Chondrocyte (in vitro differentiated cells): ENCODE results near the gene SOX1. TPM values are rescaled to one million over a fixed set of nuclear protein-coding genes. Genes with fewer than 3 reads are reported as not detected.

ENCODE experiments used
- DNase-seq: peaks from one replicate; pipeline ENCODE4 v3.0.0; 2021; ENCODE audit warnings: mixed read lengths, low spot score
- H3K27ac Mint-ChIP-seq: one replicate; pipeline ENCODE4 v1.8.0; 2021; ENCODE audit warnings: mild to moderate bottlenecking, moderate library complexity, mixed read lengths; ENCODE audit not compliant: unreplicated experiment
- H3K27me3 Mint-ChIP-seq: 2 replicates; pipeline ENCODE4 v1.8.0; 2021; ENCODE audit warnings: low read depth, mixed read lengths
- H3K36me3 Mint-ChIP-seq: 2 replicates; pipeline ENCODE4 v1.8.0; 2021; ENCODE audit warnings: low read depth, mixed read lengths
- H3K4me1 Mint-ChIP-seq: 2 replicates; pipeline ENCODE4 v1.8.0; 2021; ENCODE audit warnings: low read depth, mild to moderate bottlenecking, mixed read lengths
- H3K4me3 Mint-ChIP-seq: one replicate; pipeline ENCODE4 v1.8.0; 2021; ENCODE audit warnings: mild to moderate bottlenecking, moderate library complexity, mixed read lengths; ENCODE audit not compliant: unreplicated experiment
- H3K9me3 Mint-ChIP-seq: 2 replicates; pipeline ENCODE4 v1.8.0; 2021; ENCODE audit warnings: low read depth, mixed read lengths
- total RNA-seq: library from RNA; stranded (reverse); gene quantifications from 3 replicates; pipeline ENCODE4 v1.2.1, GENCODE V29; 2021
- TF ChIP-seq, protein P1 (sequence below): fragments of 200-600 bp; sonication (generic); IDR thresholded peaks from 2 replicates; pipeline ENCODE4 v1.5.0; 2021; ENCODE audit warnings: antibody characterized with exemption, mild to moderate bottlenecking, moderate library complexity

Gene SOX1
- total RNA-seq, 1 donor from 2014 or later = not detected

DNA sequence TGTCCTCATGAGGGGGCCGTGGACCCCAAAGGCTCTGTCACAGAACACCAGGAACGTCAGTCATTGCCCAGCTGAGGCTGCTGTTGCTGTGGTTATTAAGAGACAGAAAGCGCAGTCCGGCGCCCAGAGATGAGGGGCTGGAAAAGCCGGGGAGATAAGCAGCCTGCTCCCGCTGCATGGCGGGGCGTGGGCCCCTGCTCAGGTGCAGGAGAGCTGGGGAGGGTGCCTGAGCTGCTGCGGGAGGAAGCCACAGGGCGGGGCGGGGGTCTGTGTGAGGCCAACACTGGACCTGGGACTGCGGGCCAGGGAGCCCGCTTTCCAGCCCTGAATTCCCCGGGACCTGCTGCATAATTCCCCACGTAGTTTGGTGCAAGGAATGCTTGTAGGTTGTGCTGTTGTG lies 11.3 kb downstream of the SOX1 start:
- TF ChIP-seq, protein P1, sequence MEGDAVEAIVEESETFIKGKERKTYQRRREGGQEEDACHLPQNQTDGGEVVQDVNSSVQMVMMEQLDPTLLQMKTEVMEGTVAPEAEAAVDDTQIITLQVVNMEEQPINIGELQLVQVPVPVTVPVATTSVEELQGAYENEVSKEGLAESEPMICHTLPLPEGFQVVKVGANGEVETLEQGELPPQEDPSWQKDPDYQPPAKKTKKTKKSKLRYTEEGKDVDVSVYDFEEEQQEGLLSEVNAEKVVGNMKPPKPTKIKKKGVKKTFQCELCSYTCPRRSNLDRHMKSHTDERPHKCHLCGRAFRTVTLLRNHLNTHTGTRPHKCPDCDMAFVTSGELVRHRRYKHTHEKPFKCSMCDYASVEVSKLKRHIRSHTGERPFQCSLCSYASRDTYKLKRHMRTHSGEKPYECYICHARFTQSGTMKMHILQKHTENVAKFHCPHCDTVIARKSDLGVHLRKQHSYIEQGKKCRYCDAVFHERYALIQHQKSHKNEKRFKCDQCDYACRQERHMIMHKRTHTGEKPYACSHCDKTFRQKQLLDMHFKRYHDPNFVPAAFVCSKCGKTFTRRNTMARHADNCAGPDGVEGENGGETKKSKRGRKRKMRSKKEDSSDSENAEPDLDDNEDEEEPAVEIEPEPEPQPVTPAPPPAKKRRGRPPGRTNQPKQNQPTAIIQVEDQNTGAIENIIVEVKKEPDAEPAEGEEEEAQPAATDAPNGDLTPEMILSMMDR = no peak
- Mint-ChIP-seq H3K4me3 (no peak overlapping the region), H3K27ac (no peak overlapping the region), H3K9me3 (peaks cover 7% of the 10 kb centered on the region), H3K27me3 (peaks cover 41% of the 10 kb centered on the region), H3K4me1 (peaks cover 9% of the 10 kb centered on the region), H3K36me3 (peaks cover 1% of the 10 kb centered on the region)
- no peak for DNase-seq

DNA sequence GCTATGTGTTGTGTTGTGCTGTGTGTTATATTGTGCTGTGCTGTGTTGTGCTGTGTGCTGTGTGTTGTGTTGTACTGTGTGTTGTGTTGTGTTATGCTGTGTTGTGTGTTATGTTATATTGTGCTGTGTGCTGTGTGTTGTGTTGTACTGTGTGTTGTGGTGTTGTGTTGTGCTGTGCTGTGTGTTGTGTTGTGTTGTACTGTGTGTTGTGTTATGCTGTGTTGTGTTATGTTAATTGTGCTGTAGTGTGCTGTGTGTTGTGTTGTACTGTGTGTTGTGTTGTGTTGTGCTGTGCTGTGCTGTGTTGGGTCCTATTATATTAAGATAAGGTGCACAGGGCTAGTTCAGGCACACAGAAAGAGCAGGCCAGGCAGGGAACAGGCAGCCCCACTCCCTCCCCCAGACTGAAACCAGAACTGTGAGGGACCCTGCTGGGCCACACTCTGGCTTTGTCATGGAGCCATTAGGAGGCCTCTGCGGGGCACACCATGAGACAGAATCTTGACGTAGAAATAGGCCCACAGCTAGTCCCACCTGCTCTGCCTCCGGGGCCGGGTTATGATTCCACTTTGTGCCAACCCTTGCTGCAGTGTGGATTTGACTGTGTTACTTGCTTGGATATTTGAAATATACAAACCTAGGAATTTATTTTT lies 12.1 kb downstream of the SOX1 start:
- H3K27ac Mint-ChIP-seq = no peak overlapping the region
- H3K27me3 Mint-ChIP-seq = peaks cover 35% of the 10 kb centered on the region
- peaks cover 7% of the 10 kb centered on the region for H3K36me3 Mint-ChIP-seq
- TF ChIP-seq, protein P1 = no peak
- no peak overlapping the region for H3K4me3 Mint-ChIP-seq
- peaks cover 15% of the 10 kb centered on the region for H3K9me3 Mint-ChIP-seq
- DNase-seq = no peak
- H3K4me1 Mint-ChIP-seq = peaks cover 3% of the 10 kb centered on the region

DNA sequence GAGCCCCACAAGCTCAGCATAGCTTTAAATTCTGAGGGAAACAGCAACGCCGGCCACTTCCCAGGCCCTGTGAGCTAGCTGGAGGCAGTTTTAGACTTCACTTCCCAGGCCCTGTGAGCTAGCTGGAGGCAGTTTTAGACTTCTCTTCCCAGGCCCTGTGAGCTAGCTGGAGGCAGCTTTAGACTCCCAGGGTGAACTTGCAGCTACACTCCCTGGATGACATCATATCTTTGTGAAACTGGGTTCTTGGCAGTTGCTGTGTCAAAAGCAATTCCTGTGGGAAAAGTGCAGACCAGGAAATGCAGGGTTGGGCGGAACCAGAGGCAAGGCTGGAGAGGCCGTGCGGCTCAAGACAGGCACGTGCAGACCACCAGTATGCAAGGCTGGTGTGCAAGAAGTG lies 12.7 kb downstream of the SOX1 start:
- Mint-ChIP-seq H3K4me3 (no peak overlapping the region), H3K4me1 (peaks cover 3% of the 10 kb centered on the region), H3K36me3 (peaks cover 9% of the 10 kb centered on the region), H3K27ac (peak overlapping the region; percentile 32), H3K27me3 (peaks cover 28% of the 10 kb centered on the region), H3K9me3 (peaks cover 22% of the 10 kb centered on the region)
- TF ChIP-seq, protein P1 = no peak
- DNase-seq = no peak

DNA sequence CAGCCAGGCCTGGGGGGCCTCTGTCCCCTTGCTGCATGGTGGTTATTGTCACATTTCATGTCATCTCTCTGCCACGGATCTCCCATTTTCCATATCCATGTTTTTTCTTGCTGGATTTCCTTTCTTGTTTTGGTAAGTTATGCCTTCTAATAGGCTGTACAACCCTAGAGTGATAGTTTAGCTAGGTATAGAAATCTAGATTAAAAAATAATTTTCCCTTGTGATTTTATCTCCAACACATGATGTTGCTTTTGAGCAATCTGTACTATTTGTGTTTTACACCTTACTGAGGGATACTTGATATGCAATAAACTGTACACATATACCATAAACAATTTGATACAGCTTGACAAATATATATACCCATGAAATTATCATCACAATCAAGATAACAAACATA lies 17.0 kb downstream of the SOX1 start:
- Mint-ChIP-seq H3K36me3 (peaks cover 8% of the 10 kb centered on the region), H3K27ac (no peak overlapping the region), H3K27me3 (peaks cover 20% of the 10 kb centered on the region), H3K4me3 (no peak overlapping the region), H3K4me1 (peaks cover 3% of the 10 kb centered on the region), H3K9me3 (peaks cover 32% of the 10 kb centered on the region)
- TF ChIP-seq, protein P1 = no peak
- no peak for DNase-seq

DNA sequence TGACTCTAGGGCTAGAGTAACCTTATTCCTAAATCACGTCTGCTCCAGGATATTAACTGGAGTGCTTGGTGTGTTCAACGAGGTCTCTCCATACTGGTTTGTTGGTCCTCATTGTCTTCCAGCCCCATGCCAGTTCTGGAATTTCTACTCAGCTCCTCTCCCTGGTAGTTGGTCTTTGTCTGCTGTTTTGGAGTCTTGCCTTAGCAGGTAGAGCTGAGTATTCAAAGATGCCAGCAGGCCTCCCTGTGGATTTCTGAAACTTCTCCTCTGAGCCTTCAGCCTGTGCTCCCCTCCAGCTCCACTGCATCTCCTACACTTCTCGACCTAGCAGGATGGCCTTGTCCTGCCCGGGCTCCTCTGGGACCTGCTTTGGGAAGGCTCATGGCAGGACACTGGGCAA lies 25.5 kb downstream of the SOX1 start:
- H3K36me3 Mint-ChIP-seq = no peaks in the 10 kb centered on the region
- peaks cover 45% of the 10 kb centered on the region for H3K27me3 Mint-ChIP-seq
- no peak overlapping the region for H3K4me3 Mint-ChIP-seq

More for the DNA sequence above, 25.5 kb downstream of the SOX1 start:
- Mint-ChIP-seq H3K27ac (no peak overlapping the region), H3K9me3 (no peaks in the 10 kb centered on the region), H3K4me1 (no peaks in the 10 kb centered on the region)
- no peak for DNase-seq
- TF ChIP-seq, protein P1 = no peak
